ENCODE data around the gene MRTFB. TPM values are rescaled to one million over a fixed set of nuclear protein-coding genes. Genes with fewer than 3 reads are reported as not detected.

MRTFB gene
- total RNA-seq, 1 experiment from 2014 or later = 90.5 TPM

DNA sequence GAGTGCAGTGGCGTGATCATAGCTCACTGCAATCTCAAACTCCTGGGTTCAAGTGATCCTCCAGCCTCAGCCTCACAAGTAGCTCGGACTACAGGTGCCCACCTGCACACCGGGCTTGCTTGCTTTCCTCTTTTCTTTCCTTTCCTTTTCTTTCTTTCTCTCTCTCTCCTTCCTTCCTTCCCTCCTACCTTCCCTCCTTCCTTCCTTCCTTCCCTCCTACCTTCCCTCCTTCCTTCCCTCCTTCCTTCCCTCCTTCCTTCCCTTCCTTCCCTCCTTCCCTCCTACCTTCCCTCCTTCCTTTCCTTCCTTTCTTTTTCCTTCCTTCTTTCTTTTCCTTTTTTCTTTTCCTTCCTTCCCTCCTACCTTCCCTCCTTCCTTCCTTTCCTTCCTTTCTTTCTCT, 225.5 kb downstream of the MRTFB start:
- no peak overlapping the region for H3K27ac ChIP-seq (ENCODE audit: low read length)
- TF ChIP-seq SIN3A (IDR thresholded peaks at IDR 0.05; ENCODE audit: borderline replicate concordance, insufficient read depth, low read depth, low read length) (no peak), TCF7L2 (IDR thresholded peaks at IDR 0.05; ENCODE audit: low read depth, low read length) (no peak), POLR2AphosphoS5 (IDR thresholded peaks at IDR 0.05; ENCODE audit: low read depth, low read length) (no peak)
- TF ChIP-seq, protein P1, sequence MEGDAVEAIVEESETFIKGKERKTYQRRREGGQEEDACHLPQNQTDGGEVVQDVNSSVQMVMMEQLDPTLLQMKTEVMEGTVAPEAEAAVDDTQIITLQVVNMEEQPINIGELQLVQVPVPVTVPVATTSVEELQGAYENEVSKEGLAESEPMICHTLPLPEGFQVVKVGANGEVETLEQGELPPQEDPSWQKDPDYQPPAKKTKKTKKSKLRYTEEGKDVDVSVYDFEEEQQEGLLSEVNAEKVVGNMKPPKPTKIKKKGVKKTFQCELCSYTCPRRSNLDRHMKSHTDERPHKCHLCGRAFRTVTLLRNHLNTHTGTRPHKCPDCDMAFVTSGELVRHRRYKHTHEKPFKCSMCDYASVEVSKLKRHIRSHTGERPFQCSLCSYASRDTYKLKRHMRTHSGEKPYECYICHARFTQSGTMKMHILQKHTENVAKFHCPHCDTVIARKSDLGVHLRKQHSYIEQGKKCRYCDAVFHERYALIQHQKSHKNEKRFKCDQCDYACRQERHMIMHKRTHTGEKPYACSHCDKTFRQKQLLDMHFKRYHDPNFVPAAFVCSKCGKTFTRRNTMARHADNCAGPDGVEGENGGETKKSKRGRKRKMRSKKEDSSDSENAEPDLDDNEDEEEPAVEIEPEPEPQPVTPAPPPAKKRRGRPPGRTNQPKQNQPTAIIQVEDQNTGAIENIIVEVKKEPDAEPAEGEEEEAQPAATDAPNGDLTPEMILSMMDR (IDR thresholded peaks at IDR 0.05) = no peak
- TF ChIP-seq, protein P2, sequence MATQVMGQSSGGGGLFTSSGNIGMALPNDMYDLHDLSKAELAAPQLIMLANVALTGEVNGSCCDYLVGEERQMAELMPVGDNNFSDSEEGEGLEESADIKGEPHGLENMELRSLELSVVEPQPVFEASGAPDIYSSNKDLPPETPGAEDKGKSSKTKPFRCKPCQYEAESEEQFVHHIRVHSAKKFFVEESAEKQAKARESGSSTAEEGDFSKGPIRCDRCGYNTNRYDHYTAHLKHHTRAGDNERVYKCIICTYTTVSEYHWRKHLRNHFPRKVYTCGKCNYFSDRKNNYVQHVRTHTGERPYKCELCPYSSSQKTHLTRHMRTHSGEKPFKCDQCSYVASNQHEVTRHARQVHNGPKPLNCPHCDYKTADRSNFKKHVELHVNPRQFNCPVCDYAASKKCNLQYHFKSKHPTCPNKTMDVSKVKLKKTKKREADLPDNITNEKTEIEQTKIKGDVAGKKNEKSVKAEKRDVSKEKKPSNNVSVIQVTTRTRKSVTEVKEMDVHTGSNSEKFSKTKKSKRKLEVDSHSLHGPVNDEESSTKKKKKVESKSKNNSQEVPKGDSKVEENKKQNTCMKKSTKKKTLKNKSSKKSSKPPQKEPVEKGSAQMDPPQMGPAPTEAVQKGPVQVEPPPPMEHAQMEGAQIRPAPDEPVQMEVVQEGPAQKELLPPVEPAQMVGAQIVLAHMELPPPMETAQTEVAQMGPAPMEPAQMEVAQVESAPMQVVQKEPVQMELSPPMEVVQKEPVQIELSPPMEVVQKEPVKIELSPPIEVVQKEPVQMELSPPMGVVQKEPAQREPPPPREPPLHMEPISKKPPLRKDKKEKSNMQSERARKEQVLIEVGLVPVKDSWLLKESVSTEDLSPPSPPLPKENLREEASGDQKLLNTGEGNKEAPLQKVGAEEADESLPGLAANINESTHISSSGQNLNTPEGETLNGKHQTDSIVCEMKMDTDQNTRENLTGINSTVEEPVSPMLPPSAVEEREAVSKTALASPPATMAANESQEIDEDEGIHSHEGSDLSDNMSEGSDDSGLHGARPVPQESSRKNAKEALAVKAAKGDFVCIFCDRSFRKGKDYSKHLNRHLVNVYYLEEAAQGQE (IDR thresholded peaks at IDR 0.05; ENCODE audit: insufficient read depth in 1 of 2, low read depth in 2 of 2, low read length in 1 of 2) = no peak
- peaks cover 4% of the 10 kb centered on the region; the same call in 1 of the 2 replicates for H3K4me1 ChIP-seq (ENCODE audit: control insufficient read depth, insufficient read depth, low read length)
- intact Hi-C loops (cut with micrococcal nuclease; ENCODE audit: unreplicated experiment) = no loop called here
- CTCF ChIA-PET = no interaction called here
- no TSS peak for BruUV-seq (replicated peaks)
- H3K36me3 ChIP-seq (ENCODE audit: control insufficient read depth, insufficient read depth, low read length) = no peaks in the 10 kb centered on the region
- DNase-seq (ENCODE audit: low read depth, low spot score) (no peak), ATAC-seq (no peak)
- H3K4me3 ChIP-seq (ENCODE audit: low read depth in 2 of 2, low read length in 2 of 2) = no peak overlapping the region
- POLR2A ChIA-PET = no interaction called here
- no peaks in the 10 kb centered on the region for H3K27me3 ChIP-seq (ENCODE audit: control insufficient read depth, insufficient read depth, low read length)
- H3K9me3 ChIP-seq (ENCODE audit: control insufficient read depth, insufficient read depth, low read depth, low read length) = no peaks in the 10 kb centered on the region
- in situ Hi-C loops (cut with HindIII; ENCODE audit: low pct_unique_long_range_greater_than_20kb, low sequenced_read_pairs) = no loop called here

DNA sequence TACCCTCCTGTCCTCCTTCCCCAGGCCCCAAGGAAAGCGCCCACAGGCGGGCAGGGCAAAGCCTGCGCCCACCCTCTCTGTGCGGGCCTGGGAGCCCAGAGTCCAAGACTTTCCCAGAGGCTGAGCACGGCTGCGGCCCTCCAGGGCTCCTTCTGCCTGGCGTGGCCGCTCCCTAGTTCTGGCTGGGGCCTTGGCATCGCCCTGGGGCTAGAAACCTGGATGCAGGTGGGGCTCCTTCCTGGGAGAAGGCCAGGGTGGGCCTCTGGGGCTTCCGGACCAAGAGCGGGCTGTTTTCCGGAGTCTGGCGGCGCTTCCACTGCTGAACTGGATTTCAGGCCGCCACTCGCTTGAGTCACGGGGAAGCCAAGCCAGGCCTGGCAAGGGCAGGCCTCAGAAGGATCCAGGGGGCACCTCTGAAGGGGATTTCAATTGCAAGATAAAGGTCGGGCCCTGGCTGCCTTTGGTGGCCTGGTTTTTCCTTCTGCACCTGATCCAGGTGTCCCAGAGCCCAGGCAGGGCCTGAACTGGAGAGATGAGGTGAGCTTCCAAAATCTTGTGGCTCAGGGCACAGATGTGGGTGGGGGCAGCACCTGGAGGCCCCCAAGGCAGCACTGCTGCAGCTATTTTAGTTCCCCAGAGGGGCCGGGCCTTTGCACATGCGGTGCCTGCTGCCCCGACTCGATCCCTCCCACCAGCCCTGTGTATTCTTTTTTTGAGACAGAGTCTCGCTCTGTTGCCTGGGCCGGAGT, 227.4 kb downstream of the MRTFB start:
- Histone ChIP-seq H3K36me3 (ENCODE audit: control insufficient read depth, insufficient read depth, low read length) (no peaks in the 10 kb centered on the region), H3K27ac (ENCODE audit: low read length) (no peak overlapping the region), H3K4me3 (ENCODE audit: low read depth in 2 of 2, low read length in 2 of 2) (no peak overlapping the region), H3K9me3 (ENCODE audit: control insufficient read depth, insufficient read depth, low read depth, low read length) (no peaks in the 10 kb centered on the region), H3K27me3 (ENCODE audit: control insufficient read depth, insufficient read depth, low read length) (no peaks in the 10 kb centered on the region), H3K4me1 (ENCODE audit: control insufficient read depth, insufficient read depth, low read length) (peaks cover 4% of the 10 kb centered on the region; the same call in 1 of the 2 replicates)
- CTCF ChIA-PET = interaction anchor here (1.5 kb wide), 1 partner anchor 146 kb away, joined by 11 read pairs; no protein-coding TSS in a partner anchor
- POLR2A ChIA-PET = no interaction called here
- in situ Hi-C loops (cut with HindIII; ENCODE audit: low pct_unique_long_range_greater_than_20kb, low sequenced_read_pairs) = no loop called here
- TF ChIP-seq, protein P2 (IDR thresholded peaks at IDR 0.05; ENCODE audit: insufficient read depth in 1 of 2, low read depth in 2 of 2, low read length in 1 of 2) = no peak
- TF ChIP-seq POLR2AphosphoS5 (IDR thresholded peaks at IDR 0.05; ENCODE audit: low read depth, low read length) (no peak), TCF7L2 (IDR thresholded peaks at IDR 0.05; ENCODE audit: low read depth, low read length) (no peak), SIN3A (IDR thresholded peaks at IDR 0.05; ENCODE audit: borderline replicate concordance, insufficient read depth, low read depth, low read length) (no peak)
- TF ChIP-seq, protein P1 (IDR thresholded peaks at IDR 0.05) = no peak
- DNase-seq (ENCODE audit: low read depth, low spot score) (no peak), ATAC-seq (no peak)
- no TSS peak for BruUV-seq (replicated peaks)
- intact Hi-C loops (cut with micrococcal nuclease; ENCODE audit: unreplicated experiment) = no loop called here
